Gastrocnemius medialis (tissue), 4 donors: ENCODE data around the gene CTRB1. TPM values are rescaled to one million over a fixed set of nuclear protein-coding genes. Genes with fewer than 3 reads are reported as not detected.
"Not testable (repeated sequence)": the region's sequence is repeated elsewhere in the genome, so short reads cannot be mapped to it uniquely, and the experiment has no call there.

ENCODE experiments used
- ATAC-seq, 2 donors: fragments of 150-250 bp; one replicate each; pipeline ENCODE4 v1.9.1; 2016
- DNase-seq, 2 donors: peaks; one replicate each; pipeline ENCODE4 v3.0.0-alpha.2; 2019
- H3K27ac ChIP-seq, 4 donors: fragments of 200-600 bp; sonication (generic); 1 replicate in 1 of 4; 2 replicates in 3 of 4; pipeline ENCODE4 v1.5.1; 2016 to 2018; ENCODE audit warnings: mild to moderate bottlenecking in 2 of 4, moderate library complexity in 1 of 4
- H3K27me3 ChIP-seq, 3 donors: fragments of 200-600 bp; sonication (generic) in 2 of 3; 1 replicate in 1 of 3; 2 replicates in 2 of 3; pipeline versions ENCODE4 v1.5.1 to v1.6.0; 2016 to 2019; ENCODE audit warnings: mild to moderate bottlenecking in 1 of 3, moderate library complexity in 1 of 3
- H3K36me3 ChIP-seq, 2 donors: fragments of 200-600 bp; sonication (generic) in 1 of 2; one replicate each; pipeline ENCODE4 v1.5.1; 2017 to 2018
- H3K4me1 ChIP-seq, 2 donors: fragments of 200-600 bp; sonication (generic) in 1 of 2; one replicate each; pipeline ENCODE4 v1.5.1; 2016 to 2017; ENCODE audit warnings: mild to moderate bottlenecking in 2 of 2
- H3K4me3 ChIP-seq, 4 donors: fragments of 200-600 bp; sonication (generic) in 3 of 4; 1 replicate in 1 of 4; 2 replicates in 3 of 4; pipeline ENCODE4 v1.5.1; 2016 to 2019; ENCODE audit warnings: mild to moderate bottlenecking in 2 of 4
- H3K9me3 ChIP-seq, 3 donors: fragments of 200-600 bp; sonication (generic) in 2 of 3; 1 replicate in 1 of 3; 2 replicates in 2 of 3; pipeline ENCODE4 v1.5.1; 2016 to 2019
- CTCF ChIP-seq, 5 experiments: fragments of 450-650 bp in 3 of 5; fragments of 200-600 bp in 2 of 5; sonication (generic) in 2 of 5; IDR thresholded peaks in 4 of 5; conservative IDR thresholded peaks in 1 of 5; 1 replicate in 4 of 5; 2 replicates in 1 of 5; pipeline ENCODE4 v1.5.1; 2016 to 2019; ENCODE audit warnings: antibody characterized with exemption in 5 of 5, mild to moderate bottlenecking in 3 of 5, moderate library complexity in 3 of 5
- POLR2A ChIP-seq, 2 donors: fragments of 450-650 bp; IDR thresholded peaks; one replicate each; pipeline ENCODE4 v1.6.1; 2017; ENCODE audit warnings: antibody characterized with exemption in 2 of 2, mild to moderate bottlenecking in 2 of 2, moderate library complexity in 2 of 2
- in situ Hi-C, 4 donors: fragments of 200-750 bp; cut with MboI; loops; one replicate each; pipeline versions ENCODE4 v1.15.0 to v1.8.0; 2017; ENCODE audit warnings: low sequenced_read_pairs in 4 of 4
- intact Hi-C: fragments of 100-400 bp; cut with DNase I; formaldehyde crosslinking; loops from one replicate; pipeline ENCODE4 v1.15.1; 2023; ENCODE audit warnings: low total_unique reads
- total RNA-seq, 4 donors: library from RNA; depleted of rRNA; stranded (reverse); fragments of >200 nt; gene quantifications; one replicate each; pipeline versions ENCODE4 v1.1.0 to v1.2.3, GENCODE V29; 2016

The CTRB1 gene
- total RNA-seq, 4 donors from 2014 or later, result not detected

GRCh38 chr16:75271441-75272096 lies 52.8 kb downstream of the CTRB1 start:
- DNase-seq (no peak), ATAC-seq (no peak)
- Histone ChIP-seq H3K4me3 (no peak overlapping the region), H3K36me3 (no peaks in the 10 kb centered on the region), H3K27ac (no peak overlapping the region), H3K27me3 (no peaks in the 10 kb centered on the region), H3K9me3 (no peaks in the 10 kb centered on the region), H3K4me1 (peaks cover 17 to 18% of the 10 kb centered on the region in 2 donors)
- in situ Hi-C loops (no loop called here), intact Hi-C loops (no loop called here)
- TF ChIP-seq POLR2A (IDR thresholded peaks at IDR 0.05), result no peak

DNA sequence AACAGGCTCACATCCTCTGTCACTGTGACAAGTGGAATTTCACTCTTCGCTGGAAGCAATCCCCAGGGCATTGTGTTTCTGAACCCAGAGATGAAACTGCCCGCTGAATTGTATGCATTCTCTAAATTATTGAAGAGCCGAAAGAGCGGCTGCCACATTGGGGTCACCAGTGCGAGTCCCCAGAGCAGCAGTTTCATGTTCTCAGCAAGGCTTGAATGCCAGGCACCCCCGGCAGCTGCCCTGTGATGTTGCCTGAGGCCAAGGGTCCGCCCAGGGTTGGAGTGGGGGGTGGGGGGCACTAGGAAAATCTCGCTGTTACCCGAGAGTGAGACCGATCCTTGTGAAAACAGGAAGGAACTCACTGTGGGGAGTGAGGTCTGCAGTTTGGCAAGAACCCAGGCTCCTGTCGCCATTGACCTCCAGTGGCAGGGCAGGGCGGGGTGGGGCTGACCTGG lies 53.3 kb downstream of the CTRB1 start:
- in situ Hi-C loops (no loop called here), intact Hi-C loops (no loop called here)
- H3K27me3 ChIP-seq, result no peaks in the 10 kb centered on the region
- H3K4me3 ChIP-seq, result no peak overlapping the region
- no peak for DNase-seq
- H3K4me1 ChIP-seq, result peaks cover 11 to 13% of the 10 kb centered on the region in 2 donors
- H3K36me3 ChIP-seq, result no peaks in the 10 kb centered on the region
- TF ChIP-seq POLR2A (IDR thresholded peaks at IDR 0.05), result no peak
- TF ChIP-seq CTCF (IDR thresholded peaks at IDR 0.05 in 4 of 5, conservative IDR thresholded peaks at IDR 0.05 in 1 of 5), result no peak
- no peak for ATAC-seq
- no peaks in the 10 kb centered on the region for H3K9me3 ChIP-seq
- no peak overlapping the region for H3K27ac ChIP-seq

DNA sequence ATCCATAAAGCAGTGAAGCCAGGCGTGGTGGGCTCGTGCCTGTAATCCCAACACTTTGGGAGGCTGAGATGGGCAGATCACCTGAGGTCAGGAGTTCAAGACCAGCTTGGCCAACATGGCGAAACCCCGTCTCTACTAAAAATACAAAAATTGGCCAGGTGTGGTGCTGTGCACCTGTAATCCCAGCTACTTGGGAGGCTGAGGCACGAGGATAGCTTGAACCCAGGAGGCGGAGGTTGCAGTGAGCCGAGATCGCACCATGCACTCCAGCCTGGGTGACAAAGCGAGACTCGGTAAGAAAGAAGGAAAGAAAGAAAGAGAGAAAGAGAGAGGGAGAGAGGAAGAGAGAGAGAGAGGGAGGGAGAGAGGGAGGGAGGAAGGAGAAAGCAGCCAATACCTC lies 53.8 kb downstream of the CTRB1 start:
- DNase-seq, H3K27ac ChIP-seq, H3K27me3 ChIP-seq, intact Hi-C loops, H3K4me3 ChIP-seq, H3K36me3 ChIP-seq, in situ Hi-C loops, H3K4me1 ChIP-seq, ATAC-seq, H3K9me3 ChIP-seq: not testable (repeated sequence)

DNA sequence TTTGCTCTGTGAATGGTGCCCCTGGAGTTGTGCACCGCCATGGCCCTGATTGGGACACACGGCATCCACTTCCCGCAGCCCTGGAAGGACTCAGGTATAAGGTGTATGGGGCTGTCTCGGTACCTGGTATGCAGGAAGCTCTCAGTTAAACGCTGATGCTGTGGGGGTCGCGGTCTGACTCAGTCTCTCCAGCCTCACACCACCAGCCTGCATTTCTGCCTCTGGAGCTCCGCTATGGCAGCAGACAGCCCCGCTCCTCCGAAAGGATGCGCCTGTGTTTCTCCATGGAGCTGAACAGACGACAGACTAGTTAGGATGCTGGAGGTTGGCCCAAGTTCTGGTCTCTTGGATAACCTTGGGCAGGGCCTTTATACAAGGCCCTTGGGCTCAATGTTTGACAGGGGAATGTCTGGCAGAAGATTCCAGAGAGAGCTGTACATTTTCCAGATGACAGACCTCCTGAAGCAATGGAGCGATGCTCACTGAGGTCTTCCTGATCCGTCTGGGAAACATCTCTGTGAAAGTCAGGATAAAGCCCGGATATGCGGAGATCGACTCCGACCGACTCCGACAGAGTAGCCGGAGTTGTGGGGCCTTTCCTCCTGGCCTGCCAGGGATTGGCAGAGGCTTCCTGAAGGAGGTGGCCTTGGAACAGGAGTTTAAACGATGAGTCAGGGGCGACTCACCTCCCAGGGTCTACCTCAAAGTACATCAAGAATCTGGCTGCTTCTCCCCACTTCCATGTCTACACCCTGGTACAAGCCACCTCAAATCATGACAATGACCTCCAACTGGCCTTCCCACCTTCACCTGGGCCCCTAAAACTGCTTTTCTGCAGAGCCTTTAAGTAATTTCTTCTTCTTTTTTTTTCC lies 54.5 kb downstream of the CTRB1 start:
- TF ChIP-seq POLR2A (IDR thresholded peaks at IDR 0.05) (no peak), CTCF (IDR thresholded peaks at IDR 0.05 in 4 of 5, conservative IDR thresholded peaks at IDR 0.05 in 1 of 5) (no peak)
- H3K27me3 ChIP-seq, result no peaks in the 10 kb centered on the region
- no peak overlapping the region for H3K4me3 ChIP-seq
- intact Hi-C loops, result no loop called here
- no peak overlapping the region for H3K27ac ChIP-seq
- no peaks in the 10 kb centered on the region for H3K36me3 ChIP-seq
- DNase-seq, result no peak
- no peak for ATAC-seq
- in situ Hi-C loops, result no loop called here
- H3K4me1 ChIP-seq, result peaks cover 1 to 2% of the 10 kb centered on the region in 2 donors
- H3K9me3 ChIP-seq, result no peaks in the 10 kb centered on the region

Other genes starting within 250 kb of the CTRB1 start
- gene WDR59, start 233.9 kb upstream of the CTRB1 start, total RNA-seq, result 10 to 100 TPM; 12.9 to 31.3 (median 19.5) TPM
- gene ZNRF1, start 220.0 kb upstream of the CTRB1 start, total RNA-seq, result 10 to 100 TPM; 21.7 to 37.1 (median 30.2) TPM
- gene LDHD, start 102.2 kb upstream of the CTRB1 start, total RNA-seq, result 10 to 100 TPM; 27.8 to 54.5 (median 44.2) TPM
- 10 to 100 TPM in 1 of 4 donors, 1 to 10 TPM in 3; 4.1 to 11.0 (median 6.5) TPM for gene ZFP1, start 70.5 kb upstream of the CTRB1 start, total RNA-seq
- gene CTRB2, start 11.8 kb upstream of the CTRB1 start, total RNA-seq, result 1 to 10 TPM in 1 of 4 donors, not detected in 3; 3.0 TPM
- gene BCAR1, start 32.6 kb downstream of the CTRB1 start, total RNA-seq, result 100 to 1,000 TPM; 101 to 153 (median 145) TPM
- 10 to 100 TPM; 20.4 to 28.6 (median 24.2) TPM for gene CFDP1, start 214.5 kb downstream of the CTRB1 start, total RNA-seq
- gene TMEM170A, start 245.7 kb downstream of the CTRB1 start, total RNA-seq, result 1 to 10 TPM; 7.9 to 9.8 (median 8.6) TPM